IPS-11a (cell line): Measurements from ENCODE around the gene SHC4.
A peak's percentile ranks its signal among the peaks of the same experiment; 100 is the strongest.

ENCODE experiments used
- H3K4me3 ChIP-seq: one replicate; pipeline ENCODE4 v1.5.1; 2013; ENCODE audit warnings: low read depth, low read length, control low read depth

The SHC4 gene

DNA sequence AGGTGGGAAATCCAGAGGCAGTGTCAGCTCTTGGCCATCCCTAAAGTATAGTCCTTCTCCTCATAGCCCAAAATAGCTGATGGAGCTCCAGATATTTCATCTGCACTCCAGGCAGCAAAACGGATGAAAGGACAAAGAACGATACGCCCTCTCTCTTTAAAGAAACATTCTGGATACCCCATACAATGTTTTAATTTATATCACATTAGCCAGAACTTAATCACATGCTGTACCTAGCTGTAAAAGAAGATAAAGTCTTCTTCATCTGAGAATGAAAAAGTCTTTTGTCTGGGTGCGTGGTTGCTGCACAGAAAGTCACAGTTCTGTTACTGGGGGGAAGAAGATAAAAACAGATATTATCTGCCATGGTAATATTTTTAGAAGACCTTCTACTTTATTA, 4.3 kb upstream of the SHC4 start:
- H3K4me3 ChIP-seq, result no peak overlapping the region

DNA sequence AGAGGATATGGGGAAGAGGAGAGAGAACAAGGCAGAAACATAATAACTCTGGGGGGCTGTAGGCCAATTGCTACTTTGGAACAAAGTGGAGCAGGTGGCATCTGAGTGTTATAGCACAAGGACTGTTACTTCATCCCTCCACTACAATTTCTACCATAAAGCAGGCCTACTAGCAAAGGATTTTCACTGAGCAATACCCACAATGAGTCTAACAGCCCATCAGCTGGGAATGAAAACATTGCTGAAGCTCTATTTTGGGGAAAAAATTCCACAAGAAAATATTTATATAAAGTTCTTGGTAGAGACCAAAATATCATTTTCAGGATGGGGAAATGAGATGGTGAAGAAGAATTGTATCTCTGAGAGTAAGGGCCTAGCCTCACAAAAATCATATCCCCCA, 3.6 kb upstream of the SHC4 start:
- H3K4me3 ChIP-seq, result no peak overlapping the region

DNA sequence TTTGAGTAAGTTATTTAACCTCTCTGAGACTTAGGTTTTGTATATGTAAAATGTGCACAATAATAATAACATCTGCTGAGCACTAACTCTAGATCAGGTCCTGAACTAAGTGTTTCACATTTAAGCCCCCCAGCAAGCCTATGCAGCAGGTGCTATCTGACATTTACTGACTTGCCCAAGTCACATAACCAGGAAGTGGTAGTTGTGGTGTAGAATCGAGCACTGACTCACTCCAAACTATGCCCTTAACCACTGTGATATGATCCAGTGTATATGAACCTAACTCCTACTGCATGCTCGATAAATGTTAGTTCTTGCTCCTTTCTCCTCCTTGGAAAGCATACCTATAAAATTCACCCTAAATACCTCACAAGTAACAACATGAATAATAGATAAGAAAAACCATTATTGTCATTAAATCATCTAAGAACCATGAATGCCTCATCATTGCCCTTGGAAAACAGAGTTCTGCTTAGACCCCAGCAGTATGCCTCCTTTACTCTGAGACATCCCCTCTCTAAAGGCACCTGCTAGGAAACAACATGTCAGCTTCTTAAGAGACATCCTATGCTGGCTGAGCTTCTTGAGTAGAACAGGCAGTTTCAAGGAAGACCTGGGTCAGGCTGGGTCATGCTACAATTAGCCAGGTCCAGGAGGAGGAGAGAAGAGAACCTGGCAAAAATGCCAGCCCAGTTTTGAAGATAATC, 3.0 kb upstream of the SHC4 start:
- no peak overlapping the region for H3K4me3 ChIP-seq

DNA sequence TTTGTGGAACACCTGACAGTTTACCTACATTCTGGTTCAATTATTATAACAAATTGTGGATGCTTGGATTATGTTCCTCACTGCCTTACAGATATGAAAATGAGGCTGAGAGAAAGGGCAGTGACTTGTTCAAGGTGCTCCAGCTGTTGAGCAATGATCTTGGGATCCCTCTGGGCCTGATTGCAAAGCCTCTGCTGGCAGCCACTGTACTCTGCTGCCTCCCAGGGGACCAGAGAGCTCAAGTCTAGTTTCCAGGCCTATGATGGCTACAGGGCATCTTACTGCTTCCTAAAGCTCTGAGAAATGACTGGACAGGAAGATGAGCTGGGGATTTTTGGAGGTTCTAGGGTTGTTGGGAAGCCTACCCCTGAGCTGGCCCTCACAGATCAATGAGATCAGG, 2.3 kb upstream of the SHC4 start:
- no peak overlapping the region for H3K4me3 ChIP-seq

DNA sequence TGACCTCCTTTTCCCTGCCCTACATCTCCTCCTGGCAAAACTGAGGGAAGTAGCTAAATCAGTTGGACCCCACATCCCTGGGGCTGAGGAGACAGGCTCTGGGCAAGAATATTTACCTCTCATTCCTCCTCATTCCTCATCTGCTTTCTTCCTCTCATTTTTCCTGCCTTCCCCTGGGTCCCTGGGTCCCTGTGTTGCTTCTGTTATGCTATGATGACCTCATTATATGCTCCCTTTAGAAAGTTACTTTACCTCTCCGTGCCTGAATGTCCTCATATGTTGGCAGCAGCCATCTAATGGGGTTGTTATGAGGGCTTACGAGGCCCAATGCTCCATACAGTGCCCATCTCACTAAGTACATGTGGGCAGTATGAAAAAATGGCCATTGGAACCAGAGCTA, 1.2 kb upstream of the SHC4 start:
- no peak overlapping the region for H3K4me3 ChIP-seq

DNA sequence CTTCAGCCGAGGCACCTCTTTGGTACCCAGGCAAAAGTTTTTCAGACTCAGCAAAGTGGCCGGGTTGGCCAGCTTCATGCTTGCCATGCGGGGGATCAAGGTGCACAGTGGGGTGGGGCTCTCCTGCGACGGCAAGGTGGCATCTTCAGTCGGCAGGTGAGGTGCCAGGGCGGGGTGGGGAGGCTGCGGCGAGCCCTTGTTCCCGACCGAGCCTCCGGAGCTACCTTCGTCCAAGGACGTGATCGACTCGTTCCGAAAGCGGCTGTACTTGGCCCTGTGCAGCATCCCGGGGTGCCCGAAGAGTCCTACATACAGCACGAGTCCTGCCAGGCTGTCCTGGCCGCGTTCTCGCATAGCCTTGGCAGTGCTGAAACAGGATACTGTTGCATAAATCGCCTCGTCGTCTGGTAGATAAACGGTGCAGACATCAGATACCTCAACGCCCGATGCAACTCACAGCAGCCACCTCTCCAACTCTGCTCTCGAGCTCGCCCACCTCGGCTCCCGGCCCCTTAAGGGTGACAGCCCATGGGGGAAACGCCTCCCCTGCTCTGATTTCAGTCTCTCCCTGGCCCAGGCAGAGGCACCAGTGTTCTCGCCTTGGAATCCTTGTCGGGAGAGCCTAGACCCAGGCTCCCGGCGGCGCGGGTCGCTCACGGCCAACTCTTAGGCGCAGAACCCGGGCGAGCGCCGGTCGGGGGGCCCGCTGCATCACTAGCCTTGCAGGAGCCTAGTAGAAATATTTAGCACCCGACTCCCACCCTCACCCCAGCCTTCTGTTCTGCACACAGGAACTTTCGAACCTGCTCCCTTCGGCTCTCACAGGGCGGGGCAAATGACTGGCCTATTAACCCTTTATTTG, 826 bp downstream of the SHC4 start:
- H3K4me3 ChIP-seq, result peak overlapping the region; percentile 71

DNA sequence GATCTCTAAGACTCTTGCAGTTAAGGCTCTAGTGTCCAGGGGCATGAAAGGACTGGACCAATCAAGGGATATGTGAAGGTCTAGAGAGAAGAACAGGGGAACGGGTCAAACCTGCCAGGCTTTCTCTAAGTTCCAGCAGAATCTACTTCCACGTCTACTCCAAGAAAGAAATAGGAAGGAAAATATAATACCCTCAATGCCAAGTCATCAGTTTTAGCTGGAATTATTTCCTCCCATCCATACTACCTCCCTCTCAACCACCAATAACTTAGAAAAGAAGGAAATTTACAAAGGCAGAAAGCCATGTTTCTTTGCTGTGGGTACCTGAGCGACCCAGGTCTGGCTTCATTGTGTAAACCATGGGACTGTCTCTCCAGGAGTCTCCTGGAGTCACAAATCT, 7.8 kb downstream of the SHC4 start:
- no peak overlapping the region for H3K4me3 ChIP-seq

DNA sequence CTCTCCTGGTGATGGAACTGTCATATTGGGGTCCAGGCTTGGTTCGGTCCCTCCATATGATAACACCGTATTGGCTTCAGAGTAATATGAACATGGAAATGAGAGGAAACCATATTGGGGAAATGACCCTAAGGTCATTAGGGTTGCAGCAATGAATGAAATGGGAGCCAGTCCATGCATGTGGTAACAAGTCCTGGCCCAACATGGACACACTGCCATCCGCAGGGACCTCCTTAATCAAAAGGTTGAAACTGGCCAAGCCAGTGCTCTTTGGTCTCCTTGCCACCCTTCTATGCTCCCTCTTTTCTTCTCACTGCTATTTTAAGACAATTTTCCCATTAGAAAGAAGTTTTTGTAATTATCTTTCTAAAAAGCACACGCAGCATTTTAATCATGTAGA, 8.3 kb downstream of the SHC4 start:
- no peak overlapping the region for H3K4me3 ChIP-seq

DNA sequence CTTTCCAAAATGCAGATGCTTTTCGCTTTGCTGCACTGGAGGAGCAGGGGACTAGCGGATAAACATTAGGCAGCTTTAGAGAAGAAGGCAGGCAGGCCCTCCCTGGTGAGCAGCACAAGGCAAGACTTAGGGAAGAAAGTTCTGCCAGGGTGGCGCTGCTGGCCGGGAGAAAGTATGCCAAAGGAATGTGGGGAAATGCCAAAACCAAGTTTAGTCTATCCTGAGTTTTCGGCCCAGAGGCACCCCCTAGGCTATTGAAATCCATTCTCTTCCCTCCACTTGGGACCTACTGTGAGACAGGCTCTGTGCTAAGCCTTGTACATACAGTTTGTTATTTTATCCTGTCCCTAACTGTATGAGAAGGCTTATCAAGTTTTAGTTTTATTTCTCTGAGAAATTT, 9.2 kb downstream of the SHC4 start:
- no peak overlapping the region for H3K4me3 ChIP-seq

DNA sequence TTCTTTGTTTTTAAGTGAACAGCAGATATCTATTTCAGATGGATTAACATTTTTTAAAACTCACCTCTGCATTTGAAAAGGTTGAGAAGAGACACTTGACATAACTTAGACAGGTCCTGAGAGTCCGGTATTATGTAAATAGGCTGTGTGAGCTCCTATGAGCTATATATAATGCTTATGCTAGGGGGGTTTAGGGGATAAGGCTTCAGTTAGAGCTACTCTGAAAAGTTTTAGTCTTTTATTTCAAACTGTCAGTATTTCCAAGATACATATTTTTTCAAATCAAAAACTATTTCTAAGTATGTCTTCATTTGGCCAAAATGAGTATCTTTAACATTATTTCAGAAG, 16.9 kb downstream of the SHC4 start:
- no peak overlapping the region for H3K4me3 ChIP-seq

DNA sequence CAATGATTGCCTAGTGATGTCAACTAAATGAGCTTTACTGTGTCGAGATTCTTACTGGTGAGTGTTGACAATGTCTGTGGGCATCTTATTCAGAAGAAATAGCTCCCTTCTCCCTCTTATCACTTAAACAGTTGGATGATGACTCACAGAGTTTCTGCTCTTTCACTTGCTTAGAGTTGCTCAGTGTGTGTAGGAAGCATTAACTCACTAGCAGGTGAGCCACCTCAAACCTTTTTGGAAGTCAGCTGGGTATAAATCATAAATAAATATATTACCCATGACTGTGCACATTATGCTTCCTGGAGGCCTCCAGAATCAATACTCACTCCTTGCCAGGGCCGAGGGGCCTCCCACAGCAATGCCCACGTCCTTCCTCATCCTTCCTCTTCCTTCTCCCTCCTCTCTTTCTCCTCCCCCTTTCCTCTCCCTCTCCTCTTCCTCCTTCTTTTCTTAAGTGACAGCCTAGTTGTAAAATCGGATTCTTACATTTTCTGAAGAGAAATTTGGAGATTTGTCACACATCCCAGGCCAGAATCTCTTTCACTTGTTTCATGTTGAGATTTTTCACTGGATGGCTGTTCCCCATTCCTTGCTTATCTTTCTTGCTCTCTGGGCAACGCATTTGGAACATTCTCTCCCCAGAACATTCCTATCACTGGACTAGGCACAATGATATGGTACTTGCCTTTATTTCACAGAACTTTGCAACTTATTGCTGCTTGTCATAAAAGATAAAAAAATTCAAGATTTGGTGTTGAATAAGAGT, 17.5 kb downstream of the SHC4 start:
- no peak overlapping the region for H3K4me3 ChIP-seq

DNA sequence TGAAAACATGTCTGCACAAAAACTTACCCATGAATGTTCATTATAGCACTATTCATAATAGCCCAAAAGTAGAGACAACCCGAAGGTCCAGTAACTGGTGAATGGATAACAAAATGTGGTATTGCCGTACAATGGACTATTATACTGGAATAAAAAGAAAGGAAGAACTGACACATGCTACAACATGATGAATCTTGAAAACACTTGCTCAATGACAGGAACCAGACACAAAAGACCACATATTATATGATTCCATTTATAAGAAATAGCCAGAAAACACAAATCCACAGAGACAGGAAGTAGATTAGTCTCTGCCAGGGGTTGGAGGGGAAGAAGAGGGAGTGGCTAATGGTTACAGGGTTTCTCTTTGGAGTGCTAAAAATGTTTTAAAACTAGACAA, 18.3 kb downstream of the SHC4 start:
- H3K4me3 ChIP-seq, result no peak overlapping the region

DNA sequence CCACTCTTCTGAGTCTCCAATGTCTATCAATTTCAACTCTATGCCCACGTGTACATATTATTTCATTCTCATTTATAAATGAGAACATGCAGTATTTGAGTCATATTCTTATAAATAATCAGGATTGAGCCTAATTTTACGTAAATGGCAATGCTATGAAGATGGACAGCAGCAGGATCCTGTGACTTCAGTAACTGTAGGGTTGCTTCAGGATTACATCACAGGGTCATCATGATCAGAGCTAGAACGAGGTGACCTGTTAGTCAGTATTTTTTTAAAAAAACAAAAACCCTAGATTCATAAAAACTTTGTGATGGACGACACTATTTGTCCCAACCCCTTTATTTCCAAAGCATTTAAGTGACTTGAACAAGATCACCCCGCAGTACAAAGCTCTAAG, 21.8 kb downstream of the SHC4 start:
- no peak overlapping the region for H3K4me3 ChIP-seq

DNA sequence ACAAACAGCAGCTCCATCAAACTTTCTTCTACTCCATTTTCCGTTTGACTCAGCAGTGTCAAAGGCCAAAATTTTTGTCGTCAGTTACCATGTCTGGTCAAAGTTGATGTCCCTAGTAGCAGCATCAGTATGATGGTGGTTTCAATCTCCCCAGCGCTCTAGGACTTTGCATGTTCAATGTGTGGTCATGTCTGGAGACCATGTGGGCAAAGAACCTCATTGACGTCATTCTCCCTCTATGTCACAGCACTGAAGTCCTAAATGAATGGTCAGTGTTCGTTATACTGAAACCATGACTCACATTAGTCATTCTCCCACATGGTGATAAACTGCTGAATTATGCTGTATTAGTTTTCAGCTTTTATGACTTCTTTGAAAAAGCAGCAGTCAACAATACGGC, 23.2 kb downstream of the SHC4 start:
- H3K4me3 ChIP-seq, result no peak overlapping the region

DNA sequence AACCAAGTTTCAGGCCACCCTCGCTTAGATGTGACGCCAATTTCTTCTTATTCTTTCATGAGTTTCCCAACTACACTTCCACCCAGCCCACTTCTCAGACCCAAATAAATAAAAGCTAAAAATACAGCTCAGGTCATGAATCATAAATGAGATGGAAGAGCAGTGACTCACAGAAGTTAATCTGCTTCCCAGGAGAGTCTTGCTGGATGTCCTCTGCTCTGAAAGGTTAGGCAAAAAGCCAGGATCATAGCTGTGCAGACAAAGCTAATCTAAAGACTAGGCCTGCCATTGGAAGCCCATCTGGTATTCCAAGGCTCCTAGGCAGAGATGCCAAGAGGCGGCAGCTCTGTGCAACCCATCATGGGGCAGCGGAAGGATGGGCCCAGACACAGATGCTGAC, 24.1 kb downstream of the SHC4 start:
- H3K4me3 ChIP-seq, result no peak overlapping the region

DNA sequence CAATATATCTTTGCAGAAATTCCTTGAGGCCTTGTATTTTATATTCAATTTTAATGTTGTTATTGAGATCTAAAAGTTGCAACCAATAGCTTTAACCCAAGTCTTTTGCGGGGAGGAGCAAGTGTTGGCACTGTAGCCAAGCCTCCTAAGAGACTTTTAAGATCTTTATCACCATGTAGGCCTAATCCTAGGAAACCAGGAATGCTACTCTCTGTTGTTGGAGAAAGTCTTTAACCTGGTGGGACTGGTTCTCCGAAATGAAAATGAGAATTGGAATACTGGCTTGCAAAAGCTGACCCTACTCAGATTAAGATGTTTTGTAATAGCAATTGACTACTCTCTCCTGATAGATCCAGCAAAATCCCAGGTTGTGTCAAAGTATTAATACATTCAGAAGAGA, 25.8 kb downstream of the SHC4 start:
- no peak overlapping the region for H3K4me3 ChIP-seq

DNA sequence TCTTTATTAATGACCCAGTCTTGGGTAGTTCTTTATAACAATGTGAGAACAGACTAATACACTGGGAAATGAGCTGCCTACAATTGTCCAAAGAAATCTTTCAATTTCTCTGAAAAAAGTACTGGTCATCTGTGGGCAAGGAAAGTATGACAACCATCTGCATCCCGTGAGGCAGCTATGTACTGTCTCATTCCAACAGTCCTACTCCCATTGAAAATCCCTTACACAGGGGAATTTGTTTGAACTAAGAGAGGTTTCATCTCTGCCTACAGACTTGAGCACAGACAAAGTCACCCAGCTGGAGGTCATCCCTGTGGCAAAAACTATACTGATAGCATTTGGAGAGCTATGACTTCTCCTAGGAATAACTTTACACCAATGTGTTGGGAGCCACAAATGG, 27.1 kb downstream of the SHC4 start:
- H3K4me3 ChIP-seq, result no peak overlapping the region

DNA sequence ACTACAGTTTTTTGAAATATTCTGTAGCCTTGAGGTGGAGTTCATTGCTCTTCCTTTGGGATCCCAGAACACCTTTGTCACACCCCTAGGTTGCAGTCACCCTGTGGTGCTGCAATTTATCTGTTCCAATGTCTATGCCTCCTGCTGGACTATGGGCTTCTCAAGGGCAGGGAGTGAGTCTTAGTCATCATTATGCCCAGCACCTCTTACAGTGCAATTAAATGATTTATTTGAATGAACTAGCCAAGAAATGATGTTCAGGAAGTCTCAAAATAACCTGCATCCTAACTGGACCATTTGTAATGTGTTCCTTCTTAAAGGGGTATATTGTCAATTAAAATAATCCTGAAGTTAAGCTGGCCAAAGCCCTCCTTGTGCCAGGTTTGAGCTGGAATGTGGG, 28.5 kb downstream of the SHC4 start:
- H3K4me3 ChIP-seq, result no peak overlapping the region

DNA sequence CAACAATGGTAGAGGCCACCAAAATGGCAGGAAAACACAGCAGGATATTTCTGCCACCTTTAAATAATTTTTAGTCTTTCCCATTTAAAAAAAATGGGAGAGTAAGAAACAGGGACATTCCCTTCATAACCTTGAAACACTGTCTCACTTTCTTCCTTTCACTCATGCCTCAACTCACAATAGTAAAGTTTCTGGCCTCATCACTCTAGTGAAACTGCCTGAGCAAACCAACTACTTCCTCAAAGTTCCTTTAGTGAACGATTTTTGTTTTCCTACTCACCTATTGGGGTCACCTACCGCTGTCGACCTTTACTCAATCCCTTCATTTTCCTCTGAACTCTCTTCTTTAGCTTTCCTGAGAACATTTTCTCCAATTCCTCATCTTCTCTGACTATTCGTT, 33.0 kb downstream of the SHC4 start:
- H3K4me3 ChIP-seq, result no peak overlapping the region

DNA sequence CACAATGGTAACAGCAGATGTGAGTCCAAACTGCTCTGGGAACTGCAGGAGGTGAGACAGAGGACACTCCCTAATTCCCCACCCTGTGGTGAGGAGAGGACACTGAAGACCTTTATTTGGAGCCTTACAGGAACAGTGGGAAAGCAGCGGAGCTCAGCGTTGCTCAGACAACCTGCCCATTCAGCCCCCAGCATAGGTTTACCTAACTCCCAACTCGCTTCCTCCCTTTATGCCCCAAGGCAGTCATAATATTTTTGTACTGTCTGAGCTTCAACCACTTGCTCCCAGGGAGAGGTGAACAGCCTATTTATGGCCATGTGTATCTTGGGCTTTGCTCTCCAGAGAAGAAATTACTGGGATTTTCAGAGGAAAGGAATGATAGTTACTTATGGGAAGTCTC, 34.1 kb downstream of the SHC4 start:
- no peak overlapping the region for H3K4me3 ChIP-seq

DNA sequence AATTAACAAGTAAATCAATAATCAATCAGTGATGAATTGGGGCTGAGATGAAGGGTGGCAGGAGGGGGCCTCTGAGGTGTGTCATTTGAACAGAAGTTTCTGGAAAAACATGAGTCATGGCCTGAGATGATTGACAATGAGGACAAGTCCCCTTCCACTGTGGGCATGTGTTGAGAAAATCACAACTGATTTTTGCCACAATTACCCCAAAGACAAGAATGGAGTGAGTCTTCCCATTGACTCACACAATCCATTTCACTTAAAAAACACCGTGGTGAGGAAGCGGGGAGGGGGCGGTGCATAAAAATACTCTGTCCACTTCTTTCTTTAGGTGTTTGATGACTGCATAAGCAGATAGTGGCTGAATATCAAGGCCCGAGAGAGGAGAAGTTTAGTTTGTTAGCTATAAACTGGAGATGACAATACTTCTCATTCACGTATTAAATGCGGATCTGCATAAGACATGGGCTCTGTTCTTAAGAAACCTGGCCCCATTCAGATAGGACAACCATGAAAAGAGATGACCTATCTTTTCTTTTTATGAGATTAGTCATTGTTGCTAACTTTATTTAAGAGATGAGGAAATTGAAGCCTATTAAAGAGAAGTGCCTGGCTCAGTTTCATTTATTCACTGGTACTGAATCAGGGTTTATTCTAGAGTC, 34.7 kb downstream of the SHC4 start:
- no peak overlapping the region for H3K4me3 ChIP-seq
